HCT116 (cell line): ENCODE data around the gene KRT1. TPM values are rescaled to one million over a fixed set of nuclear protein-coding genes. Genes with fewer than 3 reads are reported as not detected.

Experiments used
- ATAC-seq: fragments of 200-7000 bp; cut with Tn5 transposase; 2 replicates; pipeline ENCODE4 v1.9.1; 2020; ENCODE audit warnings: mild to moderate bottlenecking, moderate library complexity
- BruUV-seq: library from RNA; stranded (reverse); fragments of 400-500 nt; replicated peaks from 2 replicates; lab custom pipeline; 2021; lab: Mats Ljungman, UMichigan
- CTCF ChIA-PET: fragments of 300-600 bp; sonication (Branson Sonifier 250); formaldehyde crosslinking; loops from one replicate; lab custom pipeline; 2021; ENCODE audit warnings: antibody characterized with exemption; lab: Charles Lee
- POLR2A ChIA-PET: fragments of 300-600, 350-600 bp; sonication (Branson Sonifier 250); formaldehyde crosslinking; loops from one replicate; lab custom pipeline; 2021; ENCODE audit warnings: antibody characterized with exemption; lab: Charles Lee
- RAD21 ChIA-PET, 2 experiments: fragments of 300-600 bp; sonication (Branson Sonifier 250); formaldehyde crosslinking; loops; one replicate each; lab custom pipeline; 2023; ENCODE audit warnings: low total read pairs in 2 of 2; ENCODE audit not compliant: uncharacterized antibody in 2 of 2, unreplicated experiment in 2 of 2, low non-redundant PET in 1 of 2; lab: Charles Lee
- DNase-seq: peaks from one replicate; pipeline ENCODE4 v3.0.0-alpha.2; 2010; ENCODE audit warnings: low read depth, low spot score
- H2AFZ ChIP-seq: fragments of 200-600 bp; shearing (Covaris generic), sonication (generic); 2 replicates; pipeline ENCODE4 v1.6.1; 2017; ENCODE audit warnings: low read depth, mixed run types, mixed read lengths, antibody characterized with exemption, low read length; ENCODE audit not compliant: poor library complexity, severe bottlenecking
- H3K27ac ChIP-seq: 2 replicates; pipeline ENCODE4 v1.5.1; 2012; ENCODE audit warnings: low read depth, low read length
- H3K27me3 ChIP-seq: fragments of 200-600 bp; sonication (generic); 2 replicates; pipeline ENCODE4 v1.6.1; 2016; ENCODE audit warnings: mixed run types, low read length, mixed read lengths; ENCODE audit not compliant: insufficient read depth
- H3K36me3 ChIP-seq, 2 experiments: fragments of 200-500 bp in 1 of 2; fragments of 200-600 bp in 1 of 2; sonication (Bioruptor generic) in 1 of 2; sonication (generic) in 1 of 2; 2 replicates each; pipeline versions ENCODE4 v1.5.1 to v1.6.1; 2014 to 2016; ENCODE audit warnings: low read length in 2 of 2, inconsistent platforms in 1 of 2, mixed read lengths in 1 of 2, mixed run types in 1 of 2; ENCODE audit not compliant: insufficient read depth in 2 of 2, control insufficient read depth in 1 of 2
- H3K4me1 ChIP-seq, 2 experiments: fragments of 200-600 bp in 1 of 2; sonication (generic) in 1 of 2; 2 replicates each; pipeline versions ENCODE4 v1.5.1 to v1.6.1; 2012 to 2017; ENCODE audit warnings: low read length in 2 of 2, inconsistent platforms in 1 of 2, mild to moderate bottlenecking in 1 of 2, mixed read lengths in 1 of 2, mixed run types in 1 of 2, moderate library complexity in 1 of 2; ENCODE audit not compliant: insufficient read depth in 2 of 2, control insufficient read depth in 1 of 2
- H3K4me2 ChIP-seq: fragments of 200-600 bp; sonication (generic); 2 replicates; pipeline ENCODE4 v1.6.1; 2017; ENCODE audit warnings: mixed run types, low read length, mixed read lengths
- H3K4me3 ChIP-seq, 2 experiments: fragments of 200-600 bp in 1 of 2; sonication (generic) in 1 of 2; replicated peaks in 1 of 2; 2 replicates each; pipeline ENCODE4 v1.5.1; 2011 to 2016; ENCODE audit warnings: low read length in 2 of 2, control low read depth in 1 of 2, low read depth in 1 of 2, mild to moderate bottlenecking in 1 of 2, mixed read lengths in 1 of 2, mixed run types in 1 of 2
- H3K79me2 ChIP-seq: fragments of 200-600 bp; sonication (generic); 2 replicates; pipeline ENCODE4 v1.6.1; 2017; ENCODE audit warnings: mild to moderate bottlenecking, mixed run types, low read length, moderate library complexity, mixed read lengths; ENCODE audit not compliant: insufficient read depth
- H3K9ac ChIP-seq: fragments of 200-600 bp; sonication (generic); 2 replicates; pipeline ENCODE4 v1.6.1; 2016; ENCODE audit warnings: low read length, mixed read lengths
- H3K9me2 ChIP-seq: fragments of 200-600 bp; sonication (generic), shearing (Covaris generic); 2 replicates; pipeline ENCODE4 v1.6.1; 2017; ENCODE audit warnings: mixed run types, mild to moderate bottlenecking, moderate library complexity; ENCODE audit not compliant: insufficient read depth
- H3K9me3 ChIP-seq, 2 experiments: fragments of 200-500 bp in 1 of 2; fragments of 200-600 bp in 1 of 2; sonication (Bioruptor generic) in 1 of 2; sonication (generic) in 1 of 2; 2 replicates each; pipeline ENCODE4 v1.6.1; 2014 to 2017; ENCODE audit warnings: low read length in 2 of 2, mixed read lengths in 2 of 2, inconsistent platforms in 1 of 2, low read depth in 1 of 2, mild to moderate bottlenecking in 1 of 2, mixed run types in 1 of 2, moderate library complexity in 1 of 2; ENCODE audit not compliant: control insufficient read depth in 1 of 2, insufficient read depth in 1 of 2
- H4K20me1 ChIP-seq: fragments of 200-600 bp; sonication (generic), shearing (Covaris generic); 2 replicates; pipeline ENCODE4 v1.6.1; 2017; ENCODE audit warnings: mixed run types, mild to moderate bottlenecking, moderate library complexity; ENCODE audit not compliant: insufficient read depth
- CBX3 ChIP-seq: IDR thresholded peaks from 2 replicates; pipeline ENCODE4 v1.6.1; 2012; ENCODE audit warnings: low read depth
- CEBPB ChIP-seq: IDR thresholded peaks from 2 replicates; pipeline ENCODE4 v1.6.1; 2012; ENCODE audit warnings: low read depth
- EGR1 ChIP-seq: IDR thresholded peaks from 2 replicates; pipeline ENCODE4 v1.6.1; 2012; ENCODE audit warnings: low read depth
- ELF1 ChIP-seq: IDR thresholded peaks from 2 replicates; pipeline ENCODE4 v1.6.1; 2012; ENCODE audit warnings: low read depth, borderline replicate concordance
- EZH2 ChIP-seq: fragments of 200-600 bp; sonication (generic); IDR thresholded peaks from 2 replicates; pipeline ENCODE4 v1.6.1; 2017; ENCODE audit warnings: antibody characterized with exemption, mixed run types
- EZH2phosphoT487 ChIP-seq: fragments of 200-600 bp; IDR thresholded peaks from 2 replicates; pipeline ENCODE4 v1.6.1; 2018; ENCODE audit warnings: antibody characterized with exemption, borderline replicate concordance
- FOSL1 ChIP-seq: IDR thresholded peaks from 2 replicates; pipeline ENCODE4 v1.6.1; 2012; ENCODE audit warnings: low read depth
- POLR2AphosphoS5 ChIP-seq: IDR thresholded peaks from 2 replicates; pipeline ENCODE4 v1.6.1; 2011; ENCODE audit warnings: mild to moderate bottlenecking, low read depth, low read length, moderate library complexity
- RAD21 ChIP-seq: IDR thresholded peaks from 2 replicates; pipeline ENCODE4 v1.6.1; 2012; ENCODE audit warnings: low read depth, mild to moderate bottlenecking
- SRF ChIP-seq: IDR thresholded peaks from 2 replicates; pipeline ENCODE4 v1.6.1; 2012; ENCODE audit warnings: low read depth
- TCF7L2 ChIP-seq: IDR thresholded peaks from 2 replicates; pipeline ENCODE4 v1.7.0; 2011; ENCODE audit warnings: borderline replicate concordance, inconsistent platforms; ENCODE audit not compliant: insufficient read depth, insufficient read length; ENCODE audit errors: extremely low read depth
- ZNF274 ChIP-seq: fragments of 200-500 bp; sonication (Bioruptor generic); IDR thresholded peaks from 2 replicates; pipeline ENCODE4 v1.6.1; 2014; ENCODE audit warnings: mild to moderate bottlenecking, low read depth, low read length, inconsistent platforms
- intact Hi-C: fragments of 100-400 bp; cut with micrococcal nuclease; formaldehyde crosslinking; loops from 2 replicates; pipeline ENCODE4 v1.10.0; 2022
- total RNA-seq: library from RNA; stranded (reverse); gene quantifications from one replicate; pipeline ENCODE4 v1.2.1, GENCODE V29; 2021; ENCODE audit not compliant: unreplicated experiment
- TF ChIP-seq, protein P1 (sequence below): IDR thresholded peaks from 2 replicates; pipeline ENCODE4 v1.6.1; 2012
- TF ChIP-seq, protein P2 (sequence below): IDR thresholded peaks from 2 replicates; pipeline ENCODE4 v1.6.1; 2011; ENCODE audit warnings: mild to moderate bottlenecking, low read length, moderate library complexity; ENCODE audit not compliant: insufficient replicate concordance; ENCODE audit errors: extremely low read depth
- TF ChIP-seq, protein P3 (sequence below): IDR thresholded peaks from 2 replicates; pipeline ENCODE4 v1.6.1; 2012; ENCODE audit warnings: low read depth
- TF ChIP-seq, protein P4 (sequence below), 3 experiments: fragments of 200-600 bp in 1 of 3; sonication (generic) in 1 of 3; IDR thresholded peaks in 2 of 3; conservative IDR thresholded peaks in 1 of 3; 2 replicates each; pipeline ENCODE4 v1.5.1; 2012 to 2017; ENCODE audit warnings: low read depth in 2 of 3, low read length in 2 of 3, antibody characterized with exemption in 1 of 3, borderline replicate concordance in 1 of 3, control low read depth in 1 of 3, mild to moderate bottlenecking in 1 of 3, mixed read lengths in 1 of 3, mixed run types in 1 of 3, moderate library complexity in 1 of 3; ENCODE audit not compliant: insufficient read depth in 1 of 3

Gene KRT1
- total RNA-seq, 1 experiment from 2014 or later: 0.20 TPM

DNA sequence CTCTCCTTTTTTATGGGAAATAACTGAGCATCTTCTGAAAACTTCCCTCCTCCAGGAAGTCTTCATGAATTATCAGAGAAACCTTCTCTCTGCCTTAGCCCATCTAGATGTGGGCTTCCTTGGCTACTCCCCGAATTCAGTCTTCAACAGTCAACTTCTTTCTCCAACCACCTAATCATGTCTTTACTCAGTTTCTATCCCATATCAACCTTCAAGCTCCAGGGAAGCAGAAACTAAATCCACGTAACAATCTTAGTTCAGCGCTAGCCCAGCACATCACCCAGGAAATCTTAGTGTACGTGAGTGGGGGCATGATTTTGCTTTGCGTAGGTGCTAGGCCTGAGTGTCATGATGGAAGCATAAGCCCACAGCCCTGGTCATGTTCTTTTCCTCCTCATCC lies 35.9 kb upstream of the KRT1 start (continued):
- TF ChIP-seq EZH2: no peak
- TF ChIP-seq CEBPB: no peak
- TF ChIP-seq RAD21: no peak
- TF ChIP-seq, protein P1, sequence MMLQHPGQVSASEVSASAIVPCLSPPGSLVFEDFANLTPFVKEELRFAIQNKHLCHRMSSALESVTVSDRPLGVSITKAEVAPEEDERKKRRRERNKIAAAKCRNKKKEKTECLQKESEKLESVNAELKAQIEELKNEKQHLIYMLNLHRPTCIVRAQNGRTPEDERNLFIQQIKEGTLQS: no peak
- TF ChIP-seq CBX3: no peak
- TF ChIP-seq POLR2AphosphoS5: no peak
- no peak for TF ChIP-seq EGR1

DNA sequence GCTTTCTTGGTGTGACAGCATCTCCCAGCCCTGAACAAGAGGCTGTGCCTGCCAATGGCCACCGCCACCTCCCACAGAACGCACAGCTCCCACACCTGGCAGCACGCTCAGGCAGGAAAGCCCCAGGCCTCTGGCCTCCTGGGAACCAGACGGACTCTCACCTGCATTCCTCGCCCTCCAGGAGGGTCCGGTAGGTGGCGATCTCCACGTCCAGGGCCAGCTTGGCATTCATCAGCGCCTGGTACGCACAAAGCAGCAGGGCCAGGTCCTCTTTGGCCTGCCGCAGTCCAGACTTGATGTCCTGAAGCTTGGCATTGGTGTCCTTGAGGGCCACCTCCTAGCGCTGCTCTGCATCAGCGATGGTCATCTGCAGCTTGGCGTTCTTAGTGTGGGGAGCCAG lies 35.2 kb upstream of the KRT1 start:
- no peaks in the 10 kb centered on the region; a peak in 1 of 4 replicates for H3K4me1 ChIP-seq
- H3K27ac ChIP-seq: no peak overlapping the region
- no peak overlapping the region for H3K4me2 ChIP-seq
- H3K36me3 ChIP-seq: no peaks in the 10 kb centered on the region
- no peak overlapping the region for H3K9ac ChIP-seq
- intact Hi-C loops: loop anchor here (10.0 kb wide), 1 partner anchor 149 kb away; no protein-coding TSS in a partner anchor
- no TSS peak for BruUV-seq
- peak overlapping the region; percentile 54 for H2AFZ ChIP-seq
- ATAC-seq (peak; percentile 95), DNase-seq (peak; percentile 16)
- ChIA-PET POLR2A (no interaction called here), RAD21 (no interaction called here), CTCF (interaction anchor here (1.0 to 1.6 kb wide), 6 partner anchors 8 to 320 kb away, joined by 3 to 7 read pairs (median 5); no protein-coding TSS in a partner anchor)
- H3K9me2 ChIP-seq: no peaks in the 10 kb centered on the region
- no peaks in the 10 kb centered on the region for H3K9me3 ChIP-seq
- H3K79me2 ChIP-seq: no peaks in the 10 kb centered on the region
- no peaks in the 10 kb centered on the region for H4K20me1 ChIP-seq
- H3K27me3 ChIP-seq: no peaks in the 10 kb centered on the region
- H3K4me3 ChIP-seq: no peak overlapping the region
- TF ChIP-seq EZH2phosphoT487 (no peak), POLR2AphosphoS5 (no peak), TCF7L2 (no peak), SRF (no peak), ELF1 (no peak), EZH2 (no peak), CBX3 (no peak), FOSL1 (no peak), ZNF274 (no peak), RAD21 (peak; percentile 49)
- TF ChIP-seq, protein P1: no peak
- TF ChIP-seq, protein P2, sequence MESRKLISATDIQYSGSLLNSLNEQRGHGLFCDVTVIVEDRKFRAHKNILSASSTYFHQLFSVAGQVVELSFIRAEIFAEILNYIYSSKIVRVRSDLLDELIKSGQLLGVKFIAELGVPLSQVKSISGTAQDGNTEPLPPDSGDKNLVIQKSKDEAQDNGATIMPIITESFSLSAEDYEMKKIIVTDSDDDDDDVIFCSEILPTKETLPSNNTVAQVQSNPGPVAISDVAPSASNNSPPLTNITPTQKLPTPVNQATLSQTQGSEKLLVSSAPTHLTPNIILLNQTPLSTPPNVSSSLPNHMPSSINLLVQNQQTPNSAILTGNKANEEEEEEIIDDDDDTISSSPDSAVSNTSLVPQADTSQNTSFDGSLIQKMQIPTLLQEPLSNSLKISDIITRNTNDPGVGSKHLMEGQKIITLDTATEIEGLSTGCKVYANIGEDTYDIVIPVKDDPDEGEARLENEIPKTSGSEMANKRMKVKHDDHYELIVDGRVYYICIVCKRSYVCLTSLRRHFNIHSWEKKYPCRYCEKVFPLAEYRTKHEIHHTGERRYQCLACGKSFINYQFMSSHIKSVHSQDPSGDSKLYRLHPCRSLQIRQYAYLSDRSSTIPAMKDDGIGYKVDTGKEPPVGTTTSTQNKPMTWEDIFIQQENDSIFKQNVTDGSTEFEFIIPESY: no peak
- TF ChIP-seq, protein P3, sequence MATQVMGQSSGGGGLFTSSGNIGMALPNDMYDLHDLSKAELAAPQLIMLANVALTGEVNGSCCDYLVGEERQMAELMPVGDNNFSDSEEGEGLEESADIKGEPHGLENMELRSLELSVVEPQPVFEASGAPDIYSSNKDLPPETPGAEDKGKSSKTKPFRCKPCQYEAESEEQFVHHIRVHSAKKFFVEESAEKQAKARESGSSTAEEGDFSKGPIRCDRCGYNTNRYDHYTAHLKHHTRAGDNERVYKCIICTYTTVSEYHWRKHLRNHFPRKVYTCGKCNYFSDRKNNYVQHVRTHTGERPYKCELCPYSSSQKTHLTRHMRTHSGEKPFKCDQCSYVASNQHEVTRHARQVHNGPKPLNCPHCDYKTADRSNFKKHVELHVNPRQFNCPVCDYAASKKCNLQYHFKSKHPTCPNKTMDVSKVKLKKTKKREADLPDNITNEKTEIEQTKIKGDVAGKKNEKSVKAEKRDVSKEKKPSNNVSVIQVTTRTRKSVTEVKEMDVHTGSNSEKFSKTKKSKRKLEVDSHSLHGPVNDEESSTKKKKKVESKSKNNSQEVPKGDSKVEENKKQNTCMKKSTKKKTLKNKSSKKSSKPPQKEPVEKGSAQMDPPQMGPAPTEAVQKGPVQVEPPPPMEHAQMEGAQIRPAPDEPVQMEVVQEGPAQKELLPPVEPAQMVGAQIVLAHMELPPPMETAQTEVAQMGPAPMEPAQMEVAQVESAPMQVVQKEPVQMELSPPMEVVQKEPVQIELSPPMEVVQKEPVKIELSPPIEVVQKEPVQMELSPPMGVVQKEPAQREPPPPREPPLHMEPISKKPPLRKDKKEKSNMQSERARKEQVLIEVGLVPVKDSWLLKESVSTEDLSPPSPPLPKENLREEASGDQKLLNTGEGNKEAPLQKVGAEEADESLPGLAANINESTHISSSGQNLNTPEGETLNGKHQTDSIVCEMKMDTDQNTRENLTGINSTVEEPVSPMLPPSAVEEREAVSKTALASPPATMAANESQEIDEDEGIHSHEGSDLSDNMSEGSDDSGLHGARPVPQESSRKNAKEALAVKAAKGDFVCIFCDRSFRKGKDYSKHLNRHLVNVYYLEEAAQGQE: no peak
- TF ChIP-seq, protein P4, sequence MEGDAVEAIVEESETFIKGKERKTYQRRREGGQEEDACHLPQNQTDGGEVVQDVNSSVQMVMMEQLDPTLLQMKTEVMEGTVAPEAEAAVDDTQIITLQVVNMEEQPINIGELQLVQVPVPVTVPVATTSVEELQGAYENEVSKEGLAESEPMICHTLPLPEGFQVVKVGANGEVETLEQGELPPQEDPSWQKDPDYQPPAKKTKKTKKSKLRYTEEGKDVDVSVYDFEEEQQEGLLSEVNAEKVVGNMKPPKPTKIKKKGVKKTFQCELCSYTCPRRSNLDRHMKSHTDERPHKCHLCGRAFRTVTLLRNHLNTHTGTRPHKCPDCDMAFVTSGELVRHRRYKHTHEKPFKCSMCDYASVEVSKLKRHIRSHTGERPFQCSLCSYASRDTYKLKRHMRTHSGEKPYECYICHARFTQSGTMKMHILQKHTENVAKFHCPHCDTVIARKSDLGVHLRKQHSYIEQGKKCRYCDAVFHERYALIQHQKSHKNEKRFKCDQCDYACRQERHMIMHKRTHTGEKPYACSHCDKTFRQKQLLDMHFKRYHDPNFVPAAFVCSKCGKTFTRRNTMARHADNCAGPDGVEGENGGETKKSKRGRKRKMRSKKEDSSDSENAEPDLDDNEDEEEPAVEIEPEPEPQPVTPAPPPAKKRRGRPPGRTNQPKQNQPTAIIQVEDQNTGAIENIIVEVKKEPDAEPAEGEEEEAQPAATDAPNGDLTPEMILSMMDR (IDR thresholded peaks at IDR 0.05 in 2 of 3, conservative IDR thresholded peaks at IDR 0.05 in 1 of 3; ENCODE audit: borderline replicate concordance in 1 of 3, insufficient read depth in 1 of 3, low read depth in 2 of 3, low read length in 2 of 3): peak; percentile 45 to 71 (median 68); a peak in 5 of 6 replicates
